Colonic mucosa (tissue), 2 donors: ENCODE data around the gene KRT25. TPM values are rescaled to one million over a fixed set of nuclear protein-coding genes. Genes with fewer than 3 reads are reported as not detected.

Source experiments
- total RNA-seq, 2 donors: library from RNA; stranded (reverse); fragmentation: NEBNext Ultra II Directional in 1 of 2; extraction: Animal tissue kit (Norgen Biotek cat#: 25700) in 1 of 2; gene quantifications; one replicate each; pipeline ENCODE4 v1.2.1, GENCODE V29; 2021
- donor health status: DM: no; HTN: no; CAD: no.
- donor health status: DM: no; HTN: no; CAD: no.

The KRT25 gene
- total RNA-seq, 2 donors from 2014 or later, result not detected

Other genes starting within 250 kb of the KRT25 start
- 1 to 10 TPM in 1 of 2 donors, under 1 TPM in 1; 0.72 to 1.9 TPM for gene CCR7, start 189.9 kb downstream of the KRT25 start, total RNA-seq
- 10 to 100 TPM; 73.0 to 80.9 TPM for gene SMARCE1, start 107.5 kb downstream of the KRT25 start, total RNA-seq
- under 1 TPM in 1 of 2 donors, not detected in 1; 0.69 TPM for gene KRT222, start 90.2 kb downstream of the KRT25 start, total RNA-seq
- 1 to 10 TPM in 1 of 2 donors, under 1 TPM in 1; 0.57 to 1.1 TPM for gene KRT24, start 51.6 kb downstream of the KRT25 start, total RNA-seq
- not detected for gene KRT26, start 16.9 kb upstream of the KRT25 start, total RNA-seq
- not detected for gene KRT27, start 27.2 kb upstream of the KRT25 start, total RNA-seq
- gene KRT28, start 44.6 kb upstream of the KRT25 start, total RNA-seq, result not detected
- gene KRT10, start 67.3 kb upstream of the KRT25 start, total RNA-seq, result 10 to 100 TPM; 33.6 to 35.1 TPM
- 1 to 10 TPM; 2.2 to 4.4 TPM for gene KRT12, start 111.9 kb upstream of the KRT25 start, total RNA-seq
- gene KRT20, start 129.9 kb upstream of the KRT25 start, total RNA-seq, result 1,000 to 10,000 TPM; 1,610 to 1,735 TPM
- 1 to 10 TPM in 1 of 2 donors, under 1 TPM in 1; 0.27 to 1.2 TPM for gene KRT23, start 182.3 kb upstream of the KRT25 start, total RNA-seq
- not detected for gene KRT39, start 211.6 kb upstream of the KRT25 start, total RNA-seq
- gene KRT40, start 229.0 kb upstream of the KRT25 start, total RNA-seq, result under 1 TPM in 1 of 2 donors, not detected in 1; 0.32 TPM
- gene KRTAP3-3, start 238.8 kb upstream of the KRT25 start, total RNA-seq, result not detected
- not detected for gene KRTAP3-2, start 244.6 kb upstream of the KRT25 start, total RNA-seq